K562 (cell line): ENCODE measurements around the gene TOMM6. TPM values are rescaled to one million over a fixed set of nuclear protein-coding genes. Genes with fewer than 3 reads are reported as not detected.

ENCODE experiments used
- ATAC-seq: fragments of 200-7000 bp; cut with Tn5 transposase; 3 replicates; pipeline ENCODE4 v1.9.1; 2020; ENCODE audit warnings: moderate library complexity
- BruUV-seq: library from RNA; stranded (reverse); fragments of 400-500 nt; replicated peaks from 2 replicates; lab custom pipeline; 2021; lab: Mats Ljungman, UMichigan
- CTCF ChIA-PET: fragments of 300-600 bp; formaldehyde crosslinking; extraction: SDS; loops from one replicate; lab custom pipeline; 2021; ENCODE audit warnings: low intra/inter-chr PET ratio; lab: Yijun Ruan, JAX
- POLR2A ChIA-PET: fragments of 300-600, 350-650 bp; sonication (Branson Sonifier 250); formaldehyde crosslinking; extraction: SDS; loops from one replicate; lab custom pipeline; 2021; ENCODE audit warnings: antibody characterized with exemption, inconsistent platforms; lab: Yijun Ruan, JAX
- DNase-seq, 4 experiments: peaks; one replicate each; pipeline versions ENCODE4 v3.0.0 to v3.0.0-alpha.2; 2011 to 2018; ENCODE audit warnings: low spot score in 3 of 4, mixed read lengths in 3 of 4; ENCODE audit errors: extremely low read depth in 1 of 4
- FAIRE-seq: peaks from 2 replicates; lab custom pipeline; 2011; peaks lifted over from hg19 to GRCh38; lab: Jason Lieb, UNC
- H2AFZ ChIP-seq: 2 replicates; pipeline ENCODE4 v1.6.0; 2011; ENCODE audit warnings: low read depth, low read length, control low read depth, inconsistent platforms
- H3K27ac ChIP-seq: fragments of 200-600 bp; 3 replicates; pipeline ENCODE4 v1.8.0; 2011; ENCODE audit warnings: low read depth, mild to moderate bottlenecking, control low read depth, inconsistent platforms, low read length, moderate library complexity, mixed read lengths; ENCODE audit errors: extremely low read depth
- H3K27me3 ChIP-seq, 2 experiments: fragments of 300-600 bp in 1 of 2; 2 replicates in 1 of 2; 3 replicates in 1 of 2; pipeline versions ENCODE4 v1.6.0 to v1.8.0; 2011; ENCODE audit warnings: inconsistent platforms in 2 of 2, low read length in 2 of 2, mild to moderate bottlenecking in 1 of 2, mixed read lengths in 1 of 2, moderate library complexity in 1 of 2; ENCODE audit not compliant: control insufficient read depth in 2 of 2, insufficient read depth in 2 of 2
- H3K36me3 ChIP-seq: fragments of 300-600 bp; 3 replicates; pipeline ENCODE4 v1.8.0; 2011; ENCODE audit warnings: mild to moderate bottlenecking, low read length, inconsistent platforms; ENCODE audit not compliant: control insufficient read depth, insufficient read depth
- H3K4me1 ChIP-seq, 2 experiments: fragments of 200-600 bp in 1 of 2; replicated peaks in 1 of 2; 2 replicates in 1 of 2; 3 replicates in 1 of 2; pipeline versions ENCODE4 v1.5.1 to v1.8.0; 2011; ENCODE audit warnings: inconsistent platforms in 2 of 2, low read length in 2 of 2, mild to moderate bottlenecking in 1 of 2, mixed read lengths in 1 of 2, moderate library complexity in 1 of 2; ENCODE audit not compliant: control insufficient read depth in 2 of 2, insufficient read depth in 2 of 2
- H3K4me2 ChIP-seq: 2 replicates; pipeline ENCODE4 v1.6.1; 2011; ENCODE audit warnings: low read length, control low read depth, inconsistent platforms, mixed read lengths; ENCODE audit not compliant: insufficient read depth
- H3K4me3 ChIP-seq: fragments of 200-600 bp; sonication (generic), shearing (Covaris generic); 2 replicates; pipeline ENCODE4 v1.5.1; 2016; ENCODE audit warnings: control low read depth, inconsistent platforms
- H3K79me2 ChIP-seq: fragments of 200-600 bp; 3 replicates; pipeline ENCODE4 v1.8.0; 2011; ENCODE audit warnings: low read length, inconsistent platforms; ENCODE audit not compliant: control insufficient read depth, insufficient read depth
- H3K9ac ChIP-seq, 2 experiments: 2 replicates each; pipeline versions ENCODE4 v1.6.0 to v1.6.1; 2011; ENCODE audit warnings: low read depth in 2 of 2, low read length in 2 of 2, control low read depth in 1 of 2, inconsistent platforms in 1 of 2, mild to moderate bottlenecking in 1 of 2, mixed read lengths in 1 of 2; ENCODE audit not compliant: insufficient read depth in 1 of 2
- H3K9me1 ChIP-seq: one replicate; pipeline ENCODE4 v1.6.0; 2011; ENCODE audit warnings: inconsistent platforms, mild to moderate bottlenecking, low read length, moderate library complexity; ENCODE audit not compliant: control insufficient read depth, insufficient read depth
- H3K9me3 ChIP-seq: replicated peaks from 2 replicates; pipeline ENCODE4 v1.5.1; 2011; ENCODE audit warnings: low read depth, low read length, inconsistent platforms; ENCODE audit not compliant: control insufficient read depth, insufficient read depth
- H4K20me1 ChIP-seq: replicated peaks from 2 replicates; pipeline ENCODE4 v1.6.1; 2011; ENCODE audit warnings: low read length, inconsistent platforms, mixed read lengths; ENCODE audit not compliant: control insufficient read depth, insufficient read depth
- CEBPB ChIP-seq: fragments of 450-650 bp; IDR thresholded peaks from 2 replicates; pipeline ENCODE4 v1.6.1; 2016; ENCODE audit warnings: missing genetic modification characterization, missing compliant biosample characterization
- CEBPG ChIP-seq, 3 experiments: fragments of 200-800 bp in 1 of 3; sonication (Bioruptor generic) in 1 of 3; sonication (generic) in 1 of 3; formaldehyde crosslinking in 1 of 3; IDR thresholded peaks in 2 of 3; conservative IDR thresholded peaks in 1 of 3; 2 replicates each; pipeline versions ENCODE4 v1.6.1 to v1.8.0; 2016 to 2022; ENCODE audit warnings: missing compliant biosample characterization in 2 of 3, missing genetic modification characterization in 2 of 3, mild to moderate bottlenecking in 1 of 3, missing genetic modification reagents in 1 of 3
- E2F8 ChIP-seq: fragments of 450-650 bp; IDR thresholded peaks from 2 replicates; pipeline ENCODE4 v1.7.1; 2018; ENCODE audit warnings: mild to moderate bottlenecking, low read depth; ENCODE audit not compliant: partially characterized antibody
- IRF9 ChIP-seq: fragments of 450-650 bp; IDR thresholded peaks from 2 replicates; pipeline ENCODE4 v1.6.1; 2016; ENCODE audit warnings: missing biosample characterization, missing genetic modification characterization
- L3MBTL2 ChIP-seq: fragments of 450-650 bp; IDR thresholded peaks from 2 replicates; pipeline ENCODE4 v1.6.1; 2016; ENCODE audit warnings: mild to moderate bottlenecking, moderate library complexity
- MBD1 ChIP-seq: fragments of 250-450 bp; sonication (Bioruptor Pico); IDR thresholded peaks from 2 replicates; pipeline ENCODE4 v1.8.0; 2022; ENCODE audit warnings: inconsistent platforms
- POLR2A ChIP-seq: fragments of 450-650 bp; conservative IDR thresholded peaks from 2 replicates; pipeline ENCODE4 v1.6.1; 2016
- POLR2AphosphoS5 ChIP-seq: IDR thresholded peaks from 2 replicates; pipeline ENCODE4 v1.6.1; 2011; ENCODE audit warnings: mild to moderate bottlenecking, low read depth, low read length, moderate library complexity; ENCODE audit not compliant: control insufficient read depth, insufficient read depth
- POLR2B ChIP-seq: fragments of 450-650 bp; IDR thresholded peaks from 2 replicates; pipeline ENCODE4 v1.6.1; 2018; ENCODE audit warnings: low read depth; ENCODE audit not compliant: partially characterized antibody
- RNF2 ChIP-seq: sonication (generic); IDR thresholded peaks from 2 replicates; pipeline ENCODE4 v1.6.1; 2016
- SUPT5H ChIP-seq: fragments of 450-650 bp; IDR thresholded peaks from 2 replicates; pipeline ENCODE4 v1.6.1; 2016
- WGBS: fragments of 100-300 bp; shearing (Covaris generic); methylation state at CpG from one replicate; pipeline ENCODE4 v1.1.6; 2016; ENCODE audit warnings: low coverage, mixed read lengths; ENCODE audit not compliant: insufficient coverage; ENCODE audit errors: missing lambda C conversion rate; 5-methylcytosine and 5-hydroxymethylcytosine counted together
- in situ Hi-C: fragments of 300-500 bp; cut with MboI; formaldehyde crosslinking; loops from 4 replicates; pipeline ENCODE4 v1.15.0; 2018; ENCODE audit warnings: inconsistent platforms, mixed read lengths
- intact Hi-C: fragments of 100-400 bp; cut with micrococcal nuclease; formaldehyde crosslinking; loops from 2 replicates; pipeline ENCODE4 v1.14.2; 2022
- polyA plus RNA-seq, 8 experiments: library from polyadenylated mRNA; depleted of rRNA in 4 of 8; stranded (reverse) in 5 of 8; unstranded in 3 of 8; fragments of >200 nt; fragmentation: Nextera tagmentation in 2 of 8; fragmentation: Illumina TruSeq in 1 of 8; extraction: Ambion mirVana in 2 of 8; extraction: Trizol in 1 of 8; gene quantifications; 2 replicates each; pipeline versions ENCODE4 v1.2.1 to v1.2.3, GENCODE V29; 2011 to 2014; ENCODE audit warnings: inconsistent platforms in 1 of 8, missing spikeins in 1 of 8
- total RNA-seq, 7 experiments: library from RNA; depleted of rRNA in 6 of 7; stranded (reverse); fragments of >200 nt in 6 of 7; fragmentation: Illumina TruSeq in 2 of 7; extraction: Trizol in 2 of 7; gene quantifications; 2 replicates each; pipeline versions ENCODE4 v1.2.1 to v1.2.3, GENCODE V29; 2011 to 2021; ENCODE audit warnings: low replicate concordance in 1 of 7

The TOMM6 gene
- total and polyA plus RNA-seq, 9 of the 15 experiments (the other 6 are each of a cell fraction or from before 2014, with no cell fraction given): 380 to 2,097 (median 1,065) TPM

- H4K20me1 ChIP-seq: peaks cover 5% of the 10 kb centered on the region; the same call in 1 of the 2 replicates
- intact Hi-C loops (no loop called here), in situ Hi-C loops (no loop called here)
- no peaks in the 10 kb centered on the region for H3K27me3 ChIP-seq
- ATAC-seq (no peak), FAIRE-seq (no peak), DNase-seq (no peak)
- peaks cover 47% of the 10 kb centered on the region for H3K36me3 ChIP-seq
- peaks cover 24 to 26% of the 10 kb centered on the region in 2 experiments for H3K4me1 ChIP-seq
- no peak overlapping the region; the same call in 2 of the 3 replicates for H3K27ac ChIP-seq
- WGBS: 92% methylated on average over 1 of the region's 1 CpG
- no peak overlapping the region for H3K4me2 ChIP-seq
- POLR2A ChIA-PET: interaction anchor here (0.6 to 7.1 kb wide), 7 partner anchors 10 to 368 kb away, joined by 3 to 37 read pairs (median 3); no protein-coding TSS in a partner anchor
- H3K9ac ChIP-seq: peak overlapping the region; percentile 2 to 5; a peak in 1 of 4 replicates
- H3K4me3 ChIP-seq: no peak overlapping the region
- no peak overlapping the region for H2AFZ ChIP-seq
- 0 out of 2 replicates have a peak, but pooled peaks have one; percentile 28 for TF ChIP-seq IRF9 (tag)
- peak; percentile 6 for TF ChIP-seq E2F8
- TF ChIP-seq RNF2: no peak
- no peak for TF ChIP-seq MBD1 (CRISPR knock-in tag)
- peak; percentile 51; the same call in 1 of the 2 replicates for TF ChIP-seq POLR2AphosphoS5
- no peak for TF ChIP-seq CEBPG (CRISPR knock-in tag; IDR thresholded peaks at IDR 0.05)
- TF ChIP-seq CEBPG (tag; conservative IDR thresholded peaks at IDR 0.05 in 1 of 2, IDR thresholded peaks at IDR 0.05 in 1 of 2): peak in 1 of 2 experiments; percentile 38; a peak in 1 of 4 replicates
- peak; percentile 73 for TF ChIP-seq SUPT5H
- TF ChIP-seq L3MBTL2: no peak
- TF ChIP-seq POLR2A: peak; percentile 64
- TF ChIP-seq POLR2B: peak; percentile 20
- TF ChIP-seq CEBPB (tag): peak; percentile 50; the same call in 1 of the 2 replicates
- no TSS peak for BruUV-seq
- no peaks in the 10 kb centered on the region for H3K9me1 ChIP-seq
- CTCF ChIA-PET: no interaction called here
- peaks cover 48% of the 10 kb centered on the region for H3K79me2 ChIP-seq
- no peaks in the 10 kb centered on the region for H3K9me3 ChIP-seq
Measured at GRCh38 chr6:41790045-41790444, 2.6 kb downstream of the TOMM6 start.
